K562 (cell line): ENCODE measurements around the gene TESK2. TPM values are rescaled to one million over a fixed set of nuclear protein-coding genes. Genes with fewer than 3 reads are reported as not detected.
A peak's percentile ranks its signal among the peaks of the same experiment; 100 is the strongest.
"Not testable (repeated sequence)": the region's sequence is repeated elsewhere in the genome, so short reads cannot be mapped to it uniquely, and the experiment has no call there.

ENCODE experiments used
- ATAC-seq: fragments of 200-7000 bp; cut with Tn5 transposase; 3 replicates; pipeline ENCODE4 v1.9.1; 2020; ENCODE audit warnings: moderate library complexity
- BruUV-seq: library from RNA; stranded (reverse); fragments of 400-500 nt; replicated peaks from 2 replicates; lab custom pipeline; 2021; lab: Mats Ljungman, UMichigan
- CTCF ChIA-PET: fragments of 300-600 bp; formaldehyde crosslinking; extraction: SDS; loops from one replicate; lab custom pipeline; 2021; ENCODE audit warnings: low intra/inter-chr PET ratio; lab: Yijun Ruan, JAX
- POLR2A ChIA-PET: fragments of 300-600, 350-650 bp; sonication (Branson Sonifier 250); formaldehyde crosslinking; extraction: SDS; loops from one replicate; lab custom pipeline; 2021; ENCODE audit warnings: antibody characterized with exemption, inconsistent platforms; lab: Yijun Ruan, JAX
- DNase-seq, 4 experiments: peaks; one replicate each; pipeline versions ENCODE4 v3.0.0 to v3.0.0-alpha.2; 2011 to 2018; ENCODE audit warnings: low spot score in 3 of 4, mixed read lengths in 3 of 4; ENCODE audit errors: extremely low read depth in 1 of 4
- FAIRE-seq: peaks from 2 replicates; lab custom pipeline; 2011; peaks lifted over from hg19 to GRCh38; lab: Jason Lieb, UNC
- H2AFZ ChIP-seq: 2 replicates; pipeline ENCODE4 v1.6.0; 2011; ENCODE audit warnings: low read depth, low read length, control low read depth, inconsistent platforms
- H3K27ac ChIP-seq: fragments of 200-600 bp; 3 replicates; pipeline ENCODE4 v1.8.0; 2011; ENCODE audit warnings: low read depth, mild to moderate bottlenecking, control low read depth, inconsistent platforms, low read length, moderate library complexity, mixed read lengths; ENCODE audit errors: extremely low read depth
- H3K27me3 ChIP-seq, 2 experiments: fragments of 300-600 bp in 1 of 2; 2 replicates in 1 of 2; 3 replicates in 1 of 2; pipeline versions ENCODE4 v1.6.0 to v1.8.0; 2011; ENCODE audit warnings: inconsistent platforms in 2 of 2, low read length in 2 of 2, mild to moderate bottlenecking in 1 of 2, mixed read lengths in 1 of 2, moderate library complexity in 1 of 2; ENCODE audit not compliant: control insufficient read depth in 2 of 2, insufficient read depth in 2 of 2
- H3K36me3 ChIP-seq: fragments of 300-600 bp; 3 replicates; pipeline ENCODE4 v1.8.0; 2011; ENCODE audit warnings: mild to moderate bottlenecking, low read length, inconsistent platforms; ENCODE audit not compliant: control insufficient read depth, insufficient read depth
- H3K4me1 ChIP-seq, 2 experiments: fragments of 200-600 bp in 1 of 2; replicated peaks in 1 of 2; 2 replicates in 1 of 2; 3 replicates in 1 of 2; pipeline versions ENCODE4 v1.5.1 to v1.8.0; 2011; ENCODE audit warnings: inconsistent platforms in 2 of 2, low read length in 2 of 2, mild to moderate bottlenecking in 1 of 2, mixed read lengths in 1 of 2, moderate library complexity in 1 of 2; ENCODE audit not compliant: control insufficient read depth in 2 of 2, insufficient read depth in 2 of 2
- H3K4me2 ChIP-seq: 2 replicates; pipeline ENCODE4 v1.6.1; 2011; ENCODE audit warnings: low read length, control low read depth, inconsistent platforms, mixed read lengths; ENCODE audit not compliant: insufficient read depth
- H3K4me3 ChIP-seq: fragments of 200-600 bp; sonication (generic), shearing (Covaris generic); 2 replicates; pipeline ENCODE4 v1.5.1; 2016; ENCODE audit warnings: control low read depth, inconsistent platforms
- H3K79me2 ChIP-seq: fragments of 200-600 bp; 3 replicates; pipeline ENCODE4 v1.8.0; 2011; ENCODE audit warnings: low read length, inconsistent platforms; ENCODE audit not compliant: control insufficient read depth, insufficient read depth
- H3K9ac ChIP-seq, 2 experiments: 2 replicates each; pipeline versions ENCODE4 v1.6.0 to v1.6.1; 2011; ENCODE audit warnings: low read depth in 2 of 2, low read length in 2 of 2, control low read depth in 1 of 2, inconsistent platforms in 1 of 2, mild to moderate bottlenecking in 1 of 2, mixed read lengths in 1 of 2; ENCODE audit not compliant: insufficient read depth in 1 of 2
- H3K9me1 ChIP-seq: one replicate; pipeline ENCODE4 v1.6.0; 2011; ENCODE audit warnings: inconsistent platforms, mild to moderate bottlenecking, low read length, moderate library complexity; ENCODE audit not compliant: control insufficient read depth, insufficient read depth
- H3K9me3 ChIP-seq: replicated peaks from 2 replicates; pipeline ENCODE4 v1.5.1; 2011; ENCODE audit warnings: low read depth, low read length, inconsistent platforms; ENCODE audit not compliant: control insufficient read depth, insufficient read depth
- H4K20me1 ChIP-seq: replicated peaks from 2 replicates; pipeline ENCODE4 v1.6.1; 2011; ENCODE audit warnings: low read length, inconsistent platforms, mixed read lengths; ENCODE audit not compliant: control insufficient read depth, insufficient read depth
- BRF1 ChIP-seq: IDR thresholded peaks from 3 replicates; pipeline ENCODE4 v1.6.1; 2011; ENCODE audit warnings: borderline replicate concordance, mild to moderate bottlenecking; ENCODE audit not compliant: insufficient read length; ENCODE audit errors: extremely low read depth
- CLOCK ChIP-seq: fragments of 250-450 bp; sonication (Bioruptor Pico); IDR thresholded peaks from 2 replicates; pipeline ENCODE4 v1.4.0; 2020; ENCODE audit warnings: mild to moderate bottlenecking, moderate library complexity, borderline replicate concordance
- DACH1 ChIP-seq: fragments of 450-650 bp; IDR thresholded peaks from 2 replicates; pipeline ENCODE4 v1.6.1; 2018; ENCODE audit not compliant: partially characterized antibody
- GATA2 ChIP-seq: sonication (generic); formaldehyde crosslinking; IDR thresholded peaks from 2 replicates; pipeline ENCODE4 v1.4.0; 2020; ENCODE audit warnings: mild to moderate bottlenecking, missing genetic modification reagents
- KHSRP ChIP-seq: fragments of 450-650 bp; IDR thresholded peaks from 2 replicates; pipeline ENCODE4 v1.6.1; 2017
- ZBTB2 ChIP-seq: fragments of 450-650 bp; IDR thresholded peaks from 2 replicates; pipeline ENCODE4 v1.6.1; 2016; ENCODE audit warnings: antibody characterized with exemption
- ZKSCAN8 ChIP-seq: fragments of 200-800 bp; sonication (Bioruptor generic); IDR thresholded peaks from 2 replicates; pipeline ENCODE4 v1.6.1; 2016; ENCODE audit warnings: missing genetic modification characterization, missing compliant biosample characterization
- ZNF384 ChIP-seq: IDR thresholded peaks from 2 replicates; pipeline ENCODE4 v1.6.1; 2012; ENCODE audit warnings: low read depth, low read length, improper control_type of control experiment
- ZNF644 ChIP-seq: fragments of 200-800 bp; sonication (Bioruptor generic); IDR thresholded peaks from 2 replicates; pipeline ENCODE4 v1.6.1; 2016; ENCODE audit warnings: low read depth, missing genetic modification characterization, missing compliant biosample characterization
- WGBS: fragments of 100-300 bp; shearing (Covaris generic); methylation state at CpG from one replicate; pipeline ENCODE4 v1.1.6; 2016; ENCODE audit warnings: low coverage, mixed read lengths; ENCODE audit not compliant: insufficient coverage; ENCODE audit errors: missing lambda C conversion rate; 5-methylcytosine and 5-hydroxymethylcytosine counted together
- in situ Hi-C: fragments of 300-500 bp; cut with MboI; formaldehyde crosslinking; loops from 4 replicates; pipeline ENCODE4 v1.15.0; 2018; ENCODE audit warnings: inconsistent platforms, mixed read lengths
- intact Hi-C: fragments of 100-400 bp; cut with micrococcal nuclease; formaldehyde crosslinking; loops from 2 replicates; pipeline ENCODE4 v1.14.2; 2022
- polyA plus RNA-seq, 8 experiments: library from polyadenylated mRNA; depleted of rRNA in 4 of 8; stranded (reverse) in 5 of 8; unstranded in 3 of 8; fragments of >200 nt; fragmentation: Nextera tagmentation in 2 of 8; fragmentation: Illumina TruSeq in 1 of 8; extraction: Ambion mirVana in 2 of 8; extraction: Trizol in 1 of 8; gene quantifications; 2 replicates each; pipeline versions ENCODE4 v1.2.1 to v1.2.3, GENCODE V29; 2011 to 2014; ENCODE audit warnings: inconsistent platforms in 1 of 8, missing spikeins in 1 of 8
- total RNA-seq, 7 experiments: library from RNA; depleted of rRNA in 6 of 7; stranded (reverse); fragments of >200 nt in 6 of 7; fragmentation: Illumina TruSeq in 2 of 7; extraction: Trizol in 2 of 7; gene quantifications; 2 replicates each; pipeline versions ENCODE4 v1.2.1 to v1.2.3, GENCODE V29; 2011 to 2021; ENCODE audit warnings: low replicate concordance in 1 of 7
- TF ChIP-seq, protein P1 (sequence below): fragments of 450-650 bp; formaldehyde crosslinking; IDR thresholded peaks from 2 replicates; pipeline ENCODE4 v1.4.0; 2020; ENCODE audit warnings: mild to moderate bottlenecking

Gene TESK2
- total and polyA plus RNA-seq, 9 of the 15 experiments (the other 6 are each of a cell fraction or from before 2014, with no cell fraction given) = 1.6 to 5.3 (median 3.7) TPM

DNA sequence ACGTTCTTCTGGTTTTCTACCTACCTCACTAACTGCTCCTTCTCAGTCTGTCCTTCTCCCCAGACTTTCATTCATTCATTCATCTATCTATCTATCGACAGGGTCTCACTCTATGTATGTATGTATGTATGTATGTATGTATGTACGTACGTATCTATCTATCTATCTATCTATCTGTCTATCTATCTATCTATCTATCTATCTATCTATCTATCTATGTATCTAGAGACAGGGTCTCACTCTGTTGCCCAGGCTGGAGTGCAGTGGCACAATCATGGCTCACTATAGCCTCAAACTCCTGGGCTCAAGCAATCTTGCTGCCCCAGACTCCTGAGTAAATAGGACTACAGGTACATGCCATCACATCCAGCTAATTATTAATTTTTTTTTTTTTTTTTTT is 106.8 kb downstream of the TESK2 start:
- DNase-seq, H3K4me2 ChIP-seq, ATAC-seq, H3K4me3 ChIP-seq, H3K27ac ChIP-seq, in situ Hi-C loops, H3K27me3 ChIP-seq, H3K9ac ChIP-seq, H3K4me1 ChIP-seq, CTCF ChIA-PET, intact Hi-C loops, H3K79me2 ChIP-seq, H3K9me3 ChIP-seq, FAIRE-seq, H3K36me3 ChIP-seq, H3K9me1 ChIP-seq, H4K20me1 ChIP-seq, H2AFZ ChIP-seq, BruUV-seq: not testable (repeated sequence)
- 20% methylated on average over 4 of the region's 4 CpGs for WGBS
- POLR2A ChIA-PET = interaction anchor here (0.6 to 1.4 kb wide), 3 partner anchors 10 to 60 kb away, joined by 4 to 5 read pairs (median 4); no protein-coding TSS in a partner anchor
- TF ChIP-seq GATA2 (0 out of 2 replicates have a peak, but pooled peaks have one; percentile 46), DACH1 (peak; percentile 98), ZBTB2 (peak; percentile 49; the same call in 1 of the 2 replicates)

- Histone ChIP-seq H3K27ac (no peak overlapping the region), H3K4me1 (no peaks in the 10 kb centered on the region), H3K4me3 (no peak overlapping the region), H3K36me3 (no peaks in the 10 kb centered on the region), H3K9me1 (no peaks in the 10 kb centered on the region), H4K20me1 (no peaks in the 10 kb centered on the region), H2AFZ (no peak overlapping the region), H3K4me2 (no peak overlapping the region), H3K9me3 (no peaks in the 10 kb centered on the region), H3K27me3 (peaks cover 0 to 4% of the 10 kb centered on the region in 2 experiments; a peak in 1 of 5 replicates), H3K9ac (no peak overlapping the region), H3K79me2 (no peaks in the 10 kb centered on the region)
- TF ChIP-seq CLOCK (CRISPR knock-in tag) (no peak), ZNF384 (no peak), ZNF644 (no peak), KHSRP (no peak), BRF1 (no peak), ZKSCAN8 (no peak)
- TF ChIP-seq, protein P1, sequence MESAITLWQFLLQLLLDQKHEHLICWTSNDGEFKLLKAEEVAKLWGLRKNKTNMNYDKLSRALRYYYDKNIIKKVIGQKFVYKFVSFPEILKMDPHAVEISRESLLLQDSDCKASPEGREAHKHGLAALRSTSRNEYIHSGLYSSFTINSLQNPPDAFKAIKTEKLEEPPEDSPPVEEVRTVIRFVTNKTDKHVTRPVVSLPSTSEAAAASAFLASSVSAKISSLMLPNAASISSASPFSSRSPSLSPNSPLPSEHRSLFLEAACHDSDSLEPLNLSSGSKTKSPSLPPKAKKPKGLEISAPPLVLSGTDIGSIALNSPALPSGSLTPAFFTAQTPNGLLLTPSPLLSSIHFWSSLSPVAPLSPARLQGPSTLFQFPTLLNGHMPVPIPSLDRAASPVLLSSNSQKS (CRISPR knock-in tag) = no peak
- intact Hi-C loops = no loop called here
- ATAC-seq = no peak
- DNase-seq = no peak
- 0% methylated on average over 1 of the region's 1 CpG for WGBS
- POLR2A ChIA-PET = interaction anchor here (1.2 to 1.3 kb wide), 2 partner anchors 16 to 35 kb away, joined by 3 read pairs; no protein-coding TSS in a partner anchor
- BruUV-seq = no TSS peak
- FAIRE-seq = no peak
- in situ Hi-C loops = no loop called here
- CTCF ChIA-PET = no interaction called here
These were observed 107.8 kb downstream of the TESK2 start for GRCh38 chr1:45383191-45383590.
